GM19238 (cell line): ENCODE results near the gene WNT9A.
"Not testable (repeated sequence)": the region's sequence is repeated elsewhere in the genome, so short reads cannot be mapped to it uniquely, and the experiment has no call there.

Experiments
- DNase-seq: peaks from one replicate; pipeline ENCODE4 v3.0.0; 2011; ENCODE audit warnings: low spot score; ENCODE audit not compliant: insufficient read length

WNT9A gene

DNA sequence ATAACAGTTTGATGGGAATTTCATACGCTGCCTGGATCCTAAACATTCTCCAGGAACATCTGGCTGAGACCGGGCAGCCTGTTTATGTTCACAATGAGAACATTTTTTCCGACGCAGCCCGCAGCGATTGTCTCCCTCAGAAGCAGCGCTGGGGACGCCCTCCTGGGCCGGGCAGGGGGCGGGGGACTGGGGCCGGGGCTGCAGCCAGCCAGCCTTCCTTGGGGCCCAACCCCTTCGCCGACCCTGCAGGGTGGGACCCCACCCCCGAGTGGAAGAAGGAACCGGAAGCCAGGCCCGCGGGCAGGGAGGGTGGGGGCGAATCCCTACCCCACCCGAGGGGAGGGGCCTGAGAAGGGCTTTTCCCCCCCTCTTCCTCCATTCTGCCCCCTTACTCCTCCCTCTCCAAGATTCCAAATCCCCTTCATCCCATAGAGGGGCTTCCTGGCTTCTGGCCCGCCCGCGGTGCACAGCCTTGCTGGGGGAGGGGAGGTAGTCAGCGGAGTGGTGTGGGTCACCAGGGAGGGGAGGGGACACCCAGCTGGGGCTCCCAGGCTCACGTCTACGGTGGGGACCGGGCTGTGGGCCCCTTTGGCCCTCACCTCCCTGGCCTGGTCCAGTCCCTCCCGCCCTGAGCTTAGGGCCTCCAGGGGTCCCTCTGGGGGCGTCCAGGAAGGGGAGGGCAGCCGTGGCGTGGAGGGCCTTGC lies 60.6 kb downstream of the WNT9A start:
- peak; percentile 1 for DNase-seq

GRCh38 chr1:227886503-227886961 lies 61.2 kb downstream of the WNT9A start:
- DNase-seq, result no peak

DNA sequence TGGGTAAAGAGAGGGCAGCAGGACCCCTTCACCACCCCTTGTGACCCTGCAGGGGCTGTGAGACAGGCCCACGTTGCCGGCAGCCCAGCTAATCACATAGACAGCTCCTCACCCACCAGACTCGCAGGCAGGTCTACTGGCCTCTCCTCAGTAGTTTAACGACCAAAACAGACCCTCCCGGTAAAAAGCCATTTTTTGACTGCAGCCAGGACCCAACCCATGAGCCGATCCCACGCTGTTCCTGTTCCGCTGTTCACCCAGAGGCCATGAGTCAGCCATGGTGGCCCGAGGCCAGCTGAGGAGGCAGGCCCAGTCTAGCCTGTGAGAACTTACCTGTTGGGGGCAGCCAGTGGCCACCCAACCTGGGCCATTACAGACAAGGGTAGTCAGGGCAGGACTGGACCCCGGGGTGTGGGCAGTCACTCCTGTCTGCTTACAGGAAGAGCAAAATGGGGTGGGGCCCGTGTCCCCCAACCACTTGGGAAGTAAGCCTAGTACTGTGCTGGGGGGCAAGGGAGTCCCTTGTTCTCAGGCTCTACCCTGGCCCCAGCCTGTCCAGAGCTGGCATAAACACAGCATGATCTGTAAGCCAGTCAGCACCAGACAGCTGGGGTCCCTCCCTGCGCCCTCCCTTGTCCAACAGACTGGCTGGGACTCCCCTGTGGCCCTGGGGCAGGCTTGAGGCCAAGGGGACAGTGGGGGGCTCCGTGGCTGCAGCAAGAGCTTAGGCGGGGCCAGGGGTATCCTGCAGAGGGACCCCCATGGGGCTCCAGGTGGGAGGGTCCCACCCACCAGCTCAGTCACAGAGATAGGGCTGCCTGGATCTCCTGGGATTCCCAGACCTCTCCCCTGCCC lies 61.9 kb downstream of the WNT9A start:
- peak; percentile 3 for DNase-seq

DNA sequence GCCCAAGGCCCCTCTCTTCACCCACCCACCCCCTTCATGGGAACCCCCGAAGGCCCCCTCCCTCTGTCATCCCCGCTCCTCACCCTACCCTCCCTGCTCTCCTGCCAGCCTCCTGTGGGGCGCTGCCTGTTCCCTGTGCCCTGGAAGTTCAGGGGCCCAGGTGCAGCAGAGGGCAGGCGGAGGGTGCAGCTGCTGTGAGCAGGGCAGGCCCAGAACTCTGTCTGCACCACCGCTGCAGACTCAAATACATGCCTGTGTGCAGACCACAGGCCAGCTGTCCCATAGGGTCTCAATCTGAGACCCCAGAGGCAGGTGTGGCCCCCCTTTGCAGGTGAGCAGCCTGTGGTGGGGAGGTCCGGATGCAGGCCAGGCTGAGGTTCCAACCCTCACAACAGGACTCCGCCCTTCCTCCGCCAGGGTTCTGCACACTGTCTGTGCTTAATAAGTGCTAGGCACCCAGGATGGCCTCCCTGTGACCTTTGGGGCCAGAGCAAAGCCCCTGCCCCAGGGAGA lies 62.5 kb downstream of the WNT9A start:
- DNase-seq, result no peak

GRCh38 chr1:227884370-227885134 lies 63.2 kb downstream of the WNT9A start:
- no peak for DNase-seq

DNA sequence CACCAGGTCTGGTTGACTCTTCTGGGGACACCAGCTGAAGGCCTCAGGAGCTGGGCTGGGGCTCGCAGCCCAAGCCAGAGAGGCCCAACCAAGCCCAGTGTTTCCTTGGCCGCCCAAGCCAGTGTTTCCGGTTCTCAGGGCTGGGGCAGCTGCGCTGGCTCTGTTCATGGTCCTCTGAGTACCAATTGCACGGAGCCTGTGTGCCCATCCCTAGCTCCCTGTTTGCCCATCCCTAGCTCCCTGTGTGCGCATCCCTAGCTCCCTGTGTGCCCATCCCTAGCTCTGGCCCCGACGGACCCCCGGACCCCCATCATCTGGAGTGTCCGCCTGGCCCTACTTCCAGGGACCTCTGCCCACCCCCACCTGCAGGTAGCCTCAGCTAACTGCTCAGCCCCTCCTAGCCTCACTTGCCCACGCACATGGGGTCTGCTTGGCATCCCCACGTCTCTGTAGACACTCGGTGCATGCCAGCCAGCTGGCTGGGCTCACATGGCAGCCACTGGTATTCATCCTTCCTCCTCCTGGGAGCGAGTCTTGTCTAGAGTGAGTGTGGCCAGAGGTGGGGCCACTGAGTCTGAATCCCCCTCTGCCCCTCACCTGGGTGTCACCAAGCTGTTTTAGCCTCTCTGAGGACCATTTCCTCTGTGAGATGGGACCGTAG lies 64.0 kb downstream of the WNT9A start:
- DNase-seq, result no peak

DNA sequence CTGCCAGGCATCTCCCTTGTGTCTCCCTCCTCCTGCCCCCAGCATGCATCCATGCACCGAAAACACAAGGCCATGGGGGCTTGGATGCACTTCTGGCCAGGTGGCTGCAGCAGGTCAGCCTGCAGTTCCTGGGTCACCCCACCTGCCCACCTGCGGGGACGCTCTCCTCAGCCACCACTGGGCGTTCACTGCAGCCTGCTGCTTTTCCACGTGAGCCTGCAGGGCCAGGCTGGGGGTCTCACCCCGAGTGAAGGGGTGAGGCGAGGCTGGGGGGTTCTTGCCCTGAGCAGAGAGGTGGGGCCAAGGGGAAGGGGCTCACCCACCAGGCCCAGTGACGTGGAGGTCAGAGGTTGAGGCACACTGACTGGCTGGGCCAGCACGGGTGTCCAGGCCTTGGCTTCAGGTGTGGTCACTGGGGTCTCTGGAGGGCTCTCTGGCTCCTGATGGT lies 64.6 kb downstream of the WNT9A start:
- no peak for DNase-seq

DNA sequence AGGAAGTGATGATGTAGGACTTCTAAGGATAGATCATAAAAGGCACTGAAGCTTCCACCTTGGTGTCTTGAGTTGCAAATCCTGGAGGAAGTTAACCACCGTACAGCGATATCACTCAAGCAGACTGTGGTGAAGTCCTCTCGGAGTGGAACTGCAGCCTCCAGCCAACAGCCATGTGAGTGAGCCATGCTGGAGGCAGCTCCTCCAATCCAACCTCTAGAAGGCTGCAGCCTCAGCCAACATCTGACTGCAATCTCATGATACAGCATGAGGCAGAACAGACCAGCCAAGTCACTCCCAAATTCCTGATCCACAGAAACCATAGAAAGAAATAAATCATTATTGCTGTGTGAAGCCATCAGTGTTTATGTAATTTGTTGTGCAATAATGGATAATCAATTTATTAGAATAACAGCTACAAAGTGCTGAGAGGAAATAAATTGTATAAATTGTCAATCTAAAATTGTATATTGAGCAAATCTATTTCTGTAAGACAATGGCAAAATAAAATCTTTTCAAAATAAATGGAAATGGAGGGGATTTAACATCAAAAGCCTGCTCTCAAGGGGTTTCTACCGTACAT lies 67.3 kb downstream of the WNT9A start:
- DNase-seq, result no peak

DNA sequence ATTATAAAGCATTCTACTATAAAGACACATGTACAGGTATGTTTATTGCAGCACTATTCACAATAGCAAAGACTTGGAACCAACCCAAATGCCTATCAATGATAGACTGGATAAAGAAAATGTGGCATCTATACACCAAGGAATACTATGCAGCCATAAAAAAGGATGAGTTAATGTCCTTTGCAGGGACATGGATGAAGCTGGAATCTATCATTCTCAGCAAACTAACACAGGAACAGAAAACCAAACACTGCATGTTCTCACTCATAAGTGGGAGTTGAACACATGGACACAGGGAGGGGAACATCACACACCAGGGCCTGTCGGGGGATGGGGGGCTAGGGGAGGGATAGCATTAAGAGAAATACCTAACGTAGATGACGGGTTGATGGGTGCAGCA lies 69.9 kb downstream of the WNT9A start:
- DNase-seq, result not testable (repeated sequence)

DNA sequence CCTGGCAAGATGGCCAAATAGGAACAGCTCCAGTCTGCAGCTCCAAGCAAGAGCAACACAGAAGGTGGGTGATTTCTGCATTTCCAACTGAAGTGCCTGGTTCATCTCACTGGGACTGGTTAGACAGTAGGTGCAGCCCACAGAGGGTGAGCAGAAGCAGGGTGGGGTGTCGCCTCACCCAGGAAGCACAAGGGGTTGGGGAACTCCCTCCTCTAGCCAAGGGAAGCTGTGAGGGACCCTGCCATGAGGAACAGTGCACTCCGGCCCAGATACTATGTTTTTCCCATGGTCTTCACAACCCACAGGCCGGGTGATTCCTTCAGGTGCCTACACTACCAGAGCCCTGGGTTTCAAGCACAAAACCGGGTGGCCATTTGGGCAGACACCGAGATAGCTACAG lies 75.8 kb downstream of the WNT9A start:
- DNase-seq, result not testable (repeated sequence)

DNA sequence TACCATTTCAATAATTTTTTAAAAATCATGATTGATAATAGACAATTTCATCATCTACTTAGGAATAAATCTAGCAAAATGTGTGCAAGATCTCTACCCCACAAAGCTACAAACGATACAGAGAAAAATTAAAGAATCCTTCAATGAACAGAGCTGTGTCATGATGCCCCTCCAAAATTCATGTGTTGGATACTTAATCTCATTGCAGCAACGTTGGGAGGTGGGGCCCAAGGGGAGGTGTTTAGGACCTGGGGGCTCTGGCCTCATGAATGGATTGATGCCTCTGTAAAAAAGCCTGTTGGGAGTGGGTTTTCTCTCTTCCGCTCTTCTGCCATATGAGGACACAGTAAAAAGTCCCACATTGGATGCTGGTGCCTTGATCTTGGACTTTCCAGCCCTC lies 77.4 kb downstream of the WNT9A start:
- no peak for DNase-seq

GRCh38 chr1:227869851-227870305 lies 77.9 kb downstream of the WNT9A start:
- no peak for DNase-seq

DNA sequence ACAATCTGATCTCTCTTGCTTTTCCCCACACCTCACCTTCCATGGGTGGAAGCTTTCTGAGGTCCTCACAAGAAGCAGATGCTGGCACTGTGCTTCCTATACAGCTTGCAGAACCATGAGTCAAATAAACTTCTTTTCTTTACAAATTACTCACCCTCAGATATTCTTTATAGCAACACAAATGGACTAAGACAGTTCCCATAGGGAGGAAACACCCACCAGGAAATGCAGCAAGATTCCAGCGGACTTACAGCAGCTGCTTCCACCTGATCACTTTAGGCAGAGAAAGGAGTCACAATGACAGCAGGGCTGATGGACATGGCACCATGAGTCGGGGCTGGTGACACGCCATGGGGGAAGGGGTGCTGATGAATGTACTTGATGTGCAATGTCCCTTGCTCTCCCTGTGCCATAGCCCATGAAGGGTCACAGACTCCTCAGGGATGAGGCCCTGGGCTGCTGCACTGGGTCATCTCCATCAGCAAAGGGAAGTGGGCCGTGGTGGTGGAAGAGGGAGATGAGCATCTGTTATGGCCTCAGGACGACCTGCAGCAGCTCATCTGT lies 78.4 kb downstream of the WNT9A start:
- DNase-seq, result no peak
